Bronchial epithelial cell (primary cell): Measurements from ENCODE around the gene EFHD2. TPM values are rescaled to one million over a fixed set of nuclear protein-coding genes. Genes with fewer than 3 reads are reported as not detected.

Experiments
- DNase-seq: peaks from one replicate; pipeline ENCODE4 v3.0.0-alpha.2; 2010; ENCODE audit warnings: low read depth
- FAIRE-seq: peaks from 2 replicates; lab custom pipeline; 2011; peaks lifted over from hg19 to GRCh38; lab: Jason Lieb, UNC
- H3K27me3 ChIP-seq: 2 replicates; pipeline ENCODE4 v1.5.1; 2011; ENCODE audit warnings: low read length; ENCODE audit not compliant: control insufficient read depth, insufficient read depth
- H3K36me3 ChIP-seq: 2 replicates; pipeline ENCODE4 v1.5.1; 2011; ENCODE audit warnings: low read length; ENCODE audit not compliant: control insufficient read depth, insufficient read depth
- H3K4me3 ChIP-seq: 2 replicates; pipeline ENCODE4 v1.5.1; 2011; ENCODE audit warnings: mild to moderate bottlenecking, low read depth, low read length, control low read depth
- CTCF ChIP-seq: IDR thresholded peaks from 2 replicates; pipeline ENCODE4 v1.5.1; 2011; ENCODE audit warnings: mild to moderate bottlenecking, moderate library complexity, low read length, control low read depth, inconsistent platforms; ENCODE audit not compliant: insufficient read depth, severe bottlenecking
- total RNA-seq: library from RNA; depleted of rRNA; stranded (reverse); fragments of >200 nt; gene quantifications from 2 replicates; pipeline ENCODE4 v1.2.1, GENCODE V29; 2014

EFHD2 gene
- total RNA-seq, 1 donor from 2014 or later: 42.6 TPM

GRCh38 chr1:15476927-15477326, 67.2 kb downstream of the EFHD2 start:
- TF ChIP-seq CTCF: no peak
- Histone ChIP-seq H3K36me3 (no peaks in the 10 kb centered on the region), H3K27me3 (no peaks in the 10 kb centered on the region), H3K4me3 (no peak overlapping the region)
- FAIRE-seq: no peak
- DNase-seq: no peak

GRCh38 chr1:15477646-15478212, 68.0 kb downstream of the EFHD2 start:
- no peak overlapping the region for H3K4me3 ChIP-seq
- no peaks in the 10 kb centered on the region for H3K36me3 ChIP-seq
- FAIRE-seq: no peak
- TF ChIP-seq CTCF: no peak
- DNase-seq: no peak
- H3K27me3 ChIP-seq: no peaks in the 10 kb centered on the region

Other genes with a start within 250 kb of the EFHD2 start
- 0.13 TPM in 1 of 2 replicates, not detected in the other for gene FHAD1, start 162.7 kb upstream of the EFHD2 start, total RNA-seq
- not detected in 2 replicates for gene CTRC, start 28.6 kb downstream of the EFHD2 start, total RNA-seq
- gene CELA2A, start 46.8 kb downstream of the EFHD2 start, total RNA-seq: not detected in 2 replicates
- not detected in 2 replicates for gene CELA2B, start 66.2 kb downstream of the EFHD2 start, total RNA-seq
- gene CASP9, start 114.3 kb downstream of the EFHD2 start, total RNA-seq: 3.2 and 6.1 TPM in 2 replicates
- gene DNAJC16, start 117.0 kb downstream of the EFHD2 start, total RNA-seq: 7.6 and 11.8 TPM in 2 replicates
- 0.51 and 1.6 TPM in 2 replicates for gene AGMAT, start 175.2 kb downstream of the EFHD2 start, total RNA-seq
- gene DDI2, start 207.6 kb downstream of the EFHD2 start, total RNA-seq: 13.7 and 19.1 TPM in 2 replicates